ENCODE data around the gene MAST2.

MAST2 gene

DNA sequence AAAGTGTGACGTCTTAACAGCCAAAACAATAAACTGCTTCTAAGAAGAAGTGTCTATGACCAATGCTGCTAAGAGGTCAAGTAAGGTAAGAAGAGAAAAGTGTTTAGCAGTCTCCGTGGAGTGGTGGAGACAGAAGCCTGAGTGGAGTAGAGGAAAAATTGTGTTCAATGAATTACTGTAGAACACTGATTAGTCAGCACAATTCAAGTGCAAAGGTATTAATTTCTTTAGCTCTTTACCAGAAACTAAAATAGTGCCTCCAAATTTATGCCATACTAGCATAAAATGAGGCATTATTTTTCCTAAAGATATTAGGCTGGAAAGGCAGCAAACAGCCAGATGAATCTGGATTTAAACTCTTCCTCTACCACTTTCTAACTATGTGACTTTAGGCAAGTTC is 272.9 kb downstream of the MAST2 start:
- no peak for DNase-seq

DNA sequence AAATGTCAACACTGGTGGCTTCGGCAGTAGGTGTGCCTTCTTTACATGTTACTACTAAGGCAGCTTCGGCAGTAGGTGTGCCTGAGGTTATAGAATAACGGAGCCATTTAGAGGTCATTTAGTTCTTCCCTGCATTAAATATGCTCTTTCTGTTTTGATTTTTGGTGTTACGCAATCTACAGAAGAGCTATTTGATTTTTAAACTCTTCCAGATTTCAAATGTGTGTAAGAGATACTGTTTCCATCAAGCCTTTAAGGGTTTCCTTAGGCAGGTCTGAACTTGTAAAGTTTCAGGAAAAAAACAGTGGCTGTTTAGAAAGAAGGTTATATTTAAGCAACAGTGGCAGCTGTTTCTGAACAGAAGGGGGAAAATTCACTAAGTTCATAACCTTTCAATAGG is 274.2 kb downstream of the MAST2 start:
- DNase-seq = peak; percentile 32

DNA sequence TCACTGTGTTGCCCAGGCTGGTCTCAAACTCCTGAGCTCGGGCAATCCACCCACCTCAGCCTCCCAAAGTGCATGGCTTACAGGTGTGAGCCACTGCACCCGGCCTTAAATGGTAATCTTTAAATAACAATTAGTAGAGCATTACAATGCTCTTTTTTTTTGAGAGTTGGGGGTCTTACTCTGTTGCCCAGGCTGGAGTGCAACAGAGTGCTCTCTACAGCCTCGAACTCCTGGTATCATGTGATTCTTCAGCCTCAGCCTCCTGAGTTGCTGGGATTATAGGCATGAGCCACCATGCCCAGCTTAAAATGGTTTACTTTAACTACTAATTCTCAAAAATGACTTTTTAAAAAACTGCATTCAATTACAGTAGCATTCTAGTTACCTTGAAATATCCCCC is 276.8 kb downstream of the MAST2 start:
- DNase-seq = no peak

DNA sequence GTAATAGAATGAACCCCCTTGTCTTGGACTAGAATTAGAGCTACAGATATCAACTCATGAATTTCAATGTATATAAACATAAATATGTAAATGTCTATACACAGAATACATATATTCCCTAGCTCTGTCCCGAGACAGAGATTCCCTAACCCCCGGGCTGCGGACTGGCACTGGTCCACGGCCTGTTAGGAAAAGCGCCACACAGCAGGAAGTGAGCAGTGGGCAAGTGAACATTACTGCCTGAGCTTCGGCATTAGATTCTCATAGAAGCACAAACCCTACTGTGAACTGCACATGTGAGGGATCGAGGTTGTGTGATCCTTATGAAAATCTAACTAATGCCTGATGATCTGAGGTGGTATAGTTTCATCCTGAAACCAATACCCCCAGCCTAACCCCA is 277.8 kb downstream of the MAST2 start:
- DNase-seq = no peak

DNA sequence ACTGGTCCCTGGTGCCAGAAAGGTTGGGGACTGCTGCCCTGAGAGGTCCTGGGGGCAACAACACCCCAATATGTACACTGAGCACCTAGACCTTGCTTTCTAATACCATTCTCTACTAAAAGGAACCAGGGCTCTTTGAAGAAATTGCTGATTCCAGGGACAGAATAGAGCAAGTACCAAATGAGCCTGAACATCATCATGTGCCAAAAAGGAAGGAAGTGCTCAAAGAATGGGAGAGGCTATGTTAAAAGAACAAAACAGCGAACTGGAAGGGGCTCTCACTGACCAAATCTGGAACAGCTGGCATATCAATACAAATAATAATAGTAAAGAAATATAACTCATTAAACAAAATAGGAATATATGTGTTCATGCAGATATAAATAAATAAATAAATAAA is 278.2 kb downstream of the MAST2 start:
- no peak for DNase-seq

DNA sequence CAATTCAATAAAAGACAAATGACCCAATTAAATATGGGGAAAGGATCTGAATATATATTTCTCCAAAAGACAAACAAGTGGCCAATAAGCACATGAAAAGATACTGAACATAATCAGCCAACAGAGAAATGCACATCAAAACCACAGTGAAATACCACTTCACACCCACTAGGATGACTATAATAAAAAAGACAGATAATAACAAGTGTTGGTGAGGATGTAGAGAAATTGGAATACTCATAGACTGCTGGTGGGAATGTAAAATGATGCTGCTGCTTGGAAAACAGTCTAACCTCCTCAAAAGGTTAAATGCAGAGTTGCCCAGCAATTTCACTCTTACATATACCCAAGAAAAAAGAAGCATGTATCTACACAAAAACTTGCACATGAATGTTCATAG is 280.2 kb downstream of the MAST2 start:
- DNase-seq = no peak

DNA sequence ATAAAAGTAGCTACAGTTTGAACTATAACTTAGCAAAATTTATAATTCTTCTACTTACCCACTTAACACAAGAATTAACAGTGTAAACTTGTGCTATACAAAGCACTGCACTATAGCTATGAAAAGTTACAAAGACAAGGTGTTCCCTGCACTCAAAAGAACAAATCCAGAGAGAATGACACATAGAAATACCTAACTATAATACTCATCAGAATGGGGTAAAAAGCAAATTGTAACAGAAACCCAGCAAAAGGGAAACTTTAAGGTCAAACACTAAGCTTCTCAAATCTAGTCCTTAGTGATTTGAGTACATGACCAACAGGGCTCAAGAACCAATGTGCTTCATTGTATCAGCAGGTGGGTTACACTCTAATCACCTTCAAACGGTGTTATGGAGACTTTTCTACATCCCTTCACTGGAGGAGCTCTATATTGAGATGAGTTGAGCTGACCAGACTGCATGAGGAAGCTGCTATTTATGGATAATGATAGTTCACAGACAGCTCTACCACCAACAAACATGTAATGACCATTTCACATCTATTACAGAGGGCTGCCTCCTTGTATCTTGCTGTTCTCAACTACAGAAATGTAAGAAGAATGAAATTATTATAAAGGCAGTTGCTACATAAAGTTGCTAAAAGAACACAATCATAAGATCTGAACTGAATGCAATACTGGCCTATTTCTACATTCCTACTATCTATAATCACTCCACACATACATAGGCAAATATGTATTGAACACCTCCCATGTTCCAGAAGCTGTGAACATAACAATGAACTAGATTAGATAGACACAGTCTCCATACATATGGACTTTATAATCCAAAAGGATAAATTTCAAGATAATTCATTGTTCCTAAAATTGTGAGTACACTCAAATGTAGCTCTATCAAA is 281.4 kb downstream of the MAST2 start:
- no peak for DNase-seq

Measured in NCI-H1105 treated with DMSO at 0.1 percent for 48 hours (cell line).